Activated CD4-positive, alpha-beta T cell treated with anti-CD3 and anti-CD28 coated beads for 24 hours (primary cell): ENCODE measurements around the gene HLCS.

Experiments used
- DNase-seq, 2 donors: peaks; one replicate each; pipeline ENCODE4 v3.0.0-alpha.2; 2020; ENCODE audit warnings: low read depth in 2 of 2

The HLCS gene

DNA sequence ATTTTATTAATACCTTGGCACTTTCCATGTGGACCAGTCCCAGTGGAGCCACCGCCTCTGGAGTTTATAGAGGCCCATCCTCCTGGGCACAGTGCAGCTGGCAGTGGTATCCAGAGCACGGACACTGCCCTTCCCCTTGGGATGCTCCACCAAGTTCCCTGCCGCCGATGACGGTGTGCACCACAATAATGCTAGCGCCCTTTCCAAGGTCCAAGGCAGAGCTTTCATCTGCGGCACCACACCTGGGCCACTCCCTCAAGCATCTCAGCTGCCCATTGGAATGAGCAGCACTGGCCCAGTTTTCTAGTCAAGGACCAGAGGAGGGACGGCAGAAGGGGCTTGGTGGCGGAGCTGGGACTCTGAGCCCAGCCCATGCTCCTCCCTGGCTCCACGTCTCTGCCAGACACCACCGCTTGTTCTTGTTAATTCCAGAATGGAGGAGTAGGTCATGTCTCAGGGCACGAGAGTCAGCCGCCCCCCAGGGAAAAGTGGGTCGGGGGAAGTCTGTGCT lies 243.0 kb downstream of the HLCS start:
- DNase-seq: no peak

DNA sequence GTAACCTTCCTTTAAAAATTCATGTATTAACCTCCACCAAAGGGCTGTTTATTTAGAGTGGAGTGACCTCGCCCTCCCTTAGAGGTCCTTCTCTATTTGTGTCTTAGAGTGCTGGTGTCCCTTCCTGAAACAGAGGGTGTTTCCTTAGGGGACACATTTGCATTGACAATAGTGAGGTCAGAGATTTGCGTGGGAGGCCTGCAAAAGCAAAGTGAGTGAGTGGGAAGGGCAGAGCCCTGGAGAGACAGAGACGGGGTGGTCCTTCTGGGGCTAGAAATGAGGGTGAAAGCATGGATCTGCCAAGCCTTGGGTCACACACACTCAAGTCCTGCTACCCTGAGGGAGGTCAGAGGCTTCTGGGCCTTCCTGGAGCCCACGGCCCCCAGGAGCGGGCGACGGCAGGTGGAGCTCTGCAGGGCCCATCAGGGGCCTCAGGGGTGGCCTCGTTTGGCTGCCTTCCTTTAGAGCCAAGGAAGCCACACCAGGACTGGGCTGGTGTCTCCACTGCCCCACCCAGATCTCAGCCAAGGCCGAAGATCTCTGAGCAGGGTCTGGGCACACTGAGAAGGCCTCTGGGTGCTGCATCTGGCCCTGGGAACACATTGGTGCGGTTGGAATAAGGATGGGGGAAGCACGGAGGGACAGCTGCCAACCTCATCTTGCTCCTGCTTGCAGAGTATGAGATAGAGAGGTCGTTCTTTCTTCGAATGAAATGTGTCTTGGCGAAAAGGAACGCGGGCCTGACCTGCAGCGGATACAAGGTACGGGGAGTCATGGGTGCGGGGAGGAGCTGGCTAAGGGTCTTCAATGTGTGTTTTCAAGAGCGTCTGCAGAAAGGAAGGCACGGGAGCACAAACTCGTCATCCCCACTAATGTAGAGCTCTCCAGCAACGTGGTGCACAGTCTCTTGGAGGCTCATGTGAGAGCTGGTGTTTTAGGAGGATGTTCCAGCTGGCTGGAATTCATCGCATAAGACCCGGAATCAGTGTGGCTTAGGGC lies 243.8 kb downstream of the HLCS start:
- DNase-seq: no peak

DNA sequence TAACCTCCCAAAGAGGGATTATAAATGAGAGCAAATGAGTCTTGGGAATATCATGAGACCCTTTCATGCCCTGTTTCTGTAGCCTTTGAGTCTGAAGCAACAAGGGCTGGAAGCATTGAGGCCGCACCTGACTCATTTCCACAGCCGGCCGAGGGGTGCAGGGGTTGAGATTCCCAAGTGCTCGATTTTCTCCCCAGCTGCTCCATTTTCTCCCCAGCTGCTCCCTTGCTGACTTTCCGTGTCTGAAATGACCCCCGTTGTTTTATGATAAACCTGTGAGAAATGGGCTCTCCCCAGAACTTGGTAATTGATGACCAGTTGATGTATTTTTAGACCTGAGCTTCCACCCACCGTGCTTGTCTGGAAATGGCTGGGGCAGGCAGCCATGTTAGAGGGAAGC lies 244.7 kb downstream of the HLCS start:
- DNase-seq: no peak

DNA sequence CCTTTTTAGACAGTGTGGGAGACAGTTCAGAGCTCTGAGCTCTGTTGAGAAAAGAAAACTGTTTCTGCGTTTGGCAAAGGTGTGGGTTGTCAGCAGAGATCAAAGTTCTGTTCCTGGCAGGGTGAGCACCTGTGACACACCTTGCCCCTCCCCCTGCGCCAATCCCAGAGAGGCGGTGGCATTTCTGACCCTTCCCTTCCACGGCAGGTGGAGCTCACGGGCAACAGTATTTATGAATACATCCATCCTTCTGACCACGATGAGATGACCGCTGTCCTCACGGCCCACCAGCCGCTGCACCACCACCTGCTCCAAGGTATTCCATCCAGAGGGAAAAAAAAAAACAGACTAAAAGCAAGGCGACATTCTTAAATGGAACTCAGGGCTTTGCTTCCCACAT lies 246.9 kb downstream of the HLCS start:
- no peak for DNase-seq

DNA sequence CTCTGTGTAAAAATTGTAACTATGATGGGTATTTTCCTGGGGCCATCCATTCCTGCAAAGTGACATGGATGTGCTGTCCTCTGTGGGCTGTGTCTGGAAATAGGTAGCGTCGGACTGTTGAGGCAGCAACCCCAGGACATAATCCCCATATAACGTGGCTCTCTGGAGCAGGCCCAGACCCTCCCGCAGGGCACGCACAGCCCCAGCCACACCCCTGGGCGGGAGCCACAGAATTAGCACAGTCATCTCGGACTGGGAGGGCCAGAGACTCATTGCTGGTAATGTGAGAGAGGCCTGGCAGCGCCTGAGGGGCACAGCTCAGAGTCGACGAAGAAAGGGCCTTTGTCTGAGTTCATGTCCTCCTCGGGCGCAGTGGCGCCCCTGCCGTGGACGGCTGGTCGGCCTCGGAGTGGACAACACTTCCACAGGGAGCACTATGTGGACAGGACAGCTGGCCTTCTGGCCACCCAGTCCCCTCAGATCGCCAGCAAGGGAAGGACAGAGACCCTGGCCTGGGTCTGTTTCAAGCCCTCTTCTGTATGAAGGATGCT lies 247.4 kb downstream of the HLCS start:
- DNase-seq: no peak

DNA sequence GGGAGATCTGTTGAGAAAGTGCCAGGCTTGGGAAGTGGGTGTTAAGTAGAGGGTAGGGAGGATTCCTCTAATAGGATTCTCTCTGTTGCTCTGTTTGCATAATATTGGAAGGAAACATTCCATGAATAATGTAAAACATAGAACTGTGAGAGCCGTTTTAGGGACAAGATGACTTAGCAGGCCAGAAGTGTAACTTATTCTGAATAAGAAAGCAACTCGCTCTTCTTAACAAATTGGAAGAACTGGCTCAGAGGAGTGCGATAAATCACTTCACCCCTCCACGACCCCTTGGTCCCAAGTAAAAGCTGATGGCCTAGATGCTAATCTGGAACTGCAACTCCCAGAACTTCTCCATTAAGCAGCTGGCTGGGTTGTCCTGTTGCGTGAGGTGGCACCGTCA lies 248.5 kb downstream of the HLCS start:
- no peak for DNase-seq

DNA sequence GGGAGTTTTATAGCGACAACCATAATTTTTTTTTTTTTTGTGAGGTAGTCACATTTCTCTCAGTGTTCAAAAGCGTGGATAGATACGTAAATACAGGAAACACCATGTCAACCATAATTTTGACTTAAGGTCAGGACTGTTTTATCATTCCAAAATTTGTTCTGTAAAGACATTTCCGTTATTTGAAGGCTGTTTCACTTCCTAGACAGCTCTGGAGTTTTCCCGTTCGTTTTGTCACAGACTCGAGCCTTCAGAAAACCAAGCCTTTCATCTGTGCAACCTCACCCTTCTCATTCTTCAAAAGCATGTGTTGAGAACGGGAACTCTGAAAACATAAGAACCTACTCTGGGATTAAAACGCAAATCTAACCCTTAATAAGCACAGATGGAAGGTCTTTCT lies 249.6 kb downstream of the HLCS start:
- no peak for DNase-seq

DNA sequence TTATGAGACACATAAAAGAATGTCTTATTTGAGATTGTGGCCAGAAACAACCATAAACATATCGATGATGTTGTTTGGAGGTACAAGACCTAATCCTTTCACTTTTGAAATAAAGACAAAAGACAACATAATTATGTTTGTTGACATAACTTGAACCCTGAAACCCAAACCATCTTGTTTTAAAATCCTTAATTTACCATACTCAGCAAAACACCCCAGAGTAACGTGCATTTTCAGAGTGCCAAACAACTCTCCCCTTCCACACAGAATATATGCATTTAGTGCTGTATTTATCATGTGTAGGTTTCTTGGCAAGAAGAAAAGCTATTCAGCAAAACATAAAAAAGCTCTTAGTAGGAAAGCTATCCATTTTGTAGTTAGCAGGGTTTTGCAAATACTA lies 250.1 kb downstream of the HLCS start:
- DNase-seq: no peak

DNA sequence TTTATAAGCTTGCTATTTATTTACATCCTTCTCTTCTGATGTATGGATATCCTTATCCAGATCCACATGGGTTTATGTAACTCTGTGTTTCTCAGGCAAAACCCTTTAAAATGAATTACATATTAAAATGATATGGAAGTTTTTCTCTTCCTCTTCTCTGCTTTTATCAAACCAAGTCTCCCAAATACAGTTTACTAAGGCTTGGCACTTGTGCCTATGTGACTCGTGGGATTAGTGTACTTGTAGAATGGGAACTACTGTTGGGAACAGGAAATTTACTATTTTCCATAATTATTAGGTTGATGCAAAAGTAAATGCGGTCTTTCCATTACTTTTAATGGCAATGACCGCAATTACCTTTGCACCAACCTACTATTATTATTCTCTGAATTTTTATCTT lies 252.7 kb downstream of the HLCS start:
- no peak for DNase-seq

DNA sequence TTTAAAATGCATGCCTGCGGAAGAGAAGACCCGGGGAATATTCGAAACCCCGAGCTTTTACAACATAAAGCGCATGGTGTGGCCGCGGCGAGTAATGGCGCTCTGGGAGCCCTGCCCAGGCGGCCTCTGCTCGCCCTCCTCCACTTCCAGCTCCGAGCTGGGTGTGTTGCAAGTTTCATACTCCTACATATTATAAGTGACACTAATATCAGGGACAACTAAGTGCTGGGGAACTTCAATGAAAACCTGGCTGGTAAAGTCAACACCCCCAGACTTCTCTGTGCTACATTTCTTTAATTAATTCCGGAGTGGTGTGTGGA lies 255.8 kb downstream of the HLCS start:
- no peak for DNase-seq

DNA sequence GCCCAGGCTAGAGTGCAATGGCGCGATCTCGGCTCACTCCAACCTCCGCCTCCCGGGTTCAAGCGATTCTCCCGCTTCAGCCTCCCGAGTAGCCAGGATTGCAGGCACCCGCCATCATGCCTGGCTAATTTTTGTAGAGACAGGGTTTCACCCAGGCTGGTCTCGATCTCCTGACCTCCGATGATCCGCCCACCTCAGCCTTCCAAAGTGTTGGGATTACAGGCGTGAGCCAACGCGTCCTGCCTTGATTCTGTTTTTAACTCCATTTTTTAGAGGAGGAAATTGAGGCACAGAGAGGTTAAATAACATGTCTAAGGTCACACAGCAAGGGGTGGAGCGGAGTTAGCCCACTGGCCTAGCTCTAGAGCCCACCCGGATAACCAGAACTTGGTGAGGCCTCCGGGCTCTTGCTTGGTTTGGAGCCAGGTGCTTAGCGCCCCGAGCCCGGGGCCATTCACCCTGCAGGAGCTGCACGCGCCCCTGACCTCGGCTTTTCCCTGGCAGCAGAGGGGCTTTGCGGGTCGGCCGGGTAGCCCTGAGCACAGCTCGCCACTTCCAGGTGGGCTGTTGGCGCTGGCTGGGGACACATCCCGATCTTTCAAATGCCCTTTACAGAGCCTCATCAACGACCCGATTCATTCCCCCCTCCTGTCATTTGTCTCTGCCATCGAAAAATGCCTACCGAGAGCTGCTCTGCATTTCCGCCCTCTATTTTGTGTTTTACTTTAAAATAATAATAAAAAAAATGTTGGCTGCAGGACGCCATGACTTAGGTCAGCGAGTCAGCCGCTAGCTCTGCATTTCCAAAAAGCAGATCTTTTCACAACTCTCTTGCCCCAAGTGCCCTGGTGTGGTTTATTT lies 256.4 kb downstream of the HLCS start:
- no peak for DNase-seq

DNA sequence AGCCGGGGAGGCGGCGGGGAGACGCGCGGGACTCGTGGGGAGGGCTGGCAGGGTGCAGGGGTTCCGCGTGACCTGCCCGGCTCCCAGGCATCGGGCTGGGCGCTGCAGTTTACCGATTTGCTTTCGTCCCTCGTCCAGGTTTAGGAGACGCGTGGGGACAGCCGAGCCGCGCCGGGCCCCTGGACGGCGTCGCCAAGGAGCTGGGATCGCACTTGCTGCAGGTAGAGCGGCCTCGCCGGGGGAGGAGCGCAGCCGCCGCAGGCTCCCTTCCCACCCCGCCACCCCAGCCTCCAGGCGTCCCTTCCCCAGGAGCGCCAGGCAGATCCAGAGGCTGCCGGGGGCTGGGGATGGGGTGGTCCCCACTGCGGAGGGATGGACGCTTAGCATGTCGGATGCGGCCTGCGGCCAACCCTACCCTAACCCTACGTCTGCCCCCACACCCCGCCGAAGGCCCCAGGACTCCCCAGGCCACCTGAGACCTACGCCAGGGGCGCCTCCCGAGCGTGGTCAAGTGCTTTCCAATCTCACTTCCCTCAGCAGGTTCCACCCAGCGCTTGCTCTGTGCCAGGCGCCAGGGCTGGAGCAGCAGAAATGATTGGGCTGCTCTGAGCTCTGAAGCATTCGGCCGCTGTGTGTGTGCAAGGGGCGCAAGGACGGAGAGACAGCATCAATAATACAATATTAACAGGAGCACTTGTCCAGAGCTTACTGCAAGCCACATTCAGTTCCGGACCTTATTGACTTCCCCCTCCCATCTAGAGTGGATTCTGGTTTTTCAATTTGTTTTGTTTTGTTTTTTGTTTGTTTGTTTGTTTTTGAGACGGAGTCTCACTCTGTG lies 257.2 kb downstream of the HLCS start:
- no peak for DNase-seq

DNA sequence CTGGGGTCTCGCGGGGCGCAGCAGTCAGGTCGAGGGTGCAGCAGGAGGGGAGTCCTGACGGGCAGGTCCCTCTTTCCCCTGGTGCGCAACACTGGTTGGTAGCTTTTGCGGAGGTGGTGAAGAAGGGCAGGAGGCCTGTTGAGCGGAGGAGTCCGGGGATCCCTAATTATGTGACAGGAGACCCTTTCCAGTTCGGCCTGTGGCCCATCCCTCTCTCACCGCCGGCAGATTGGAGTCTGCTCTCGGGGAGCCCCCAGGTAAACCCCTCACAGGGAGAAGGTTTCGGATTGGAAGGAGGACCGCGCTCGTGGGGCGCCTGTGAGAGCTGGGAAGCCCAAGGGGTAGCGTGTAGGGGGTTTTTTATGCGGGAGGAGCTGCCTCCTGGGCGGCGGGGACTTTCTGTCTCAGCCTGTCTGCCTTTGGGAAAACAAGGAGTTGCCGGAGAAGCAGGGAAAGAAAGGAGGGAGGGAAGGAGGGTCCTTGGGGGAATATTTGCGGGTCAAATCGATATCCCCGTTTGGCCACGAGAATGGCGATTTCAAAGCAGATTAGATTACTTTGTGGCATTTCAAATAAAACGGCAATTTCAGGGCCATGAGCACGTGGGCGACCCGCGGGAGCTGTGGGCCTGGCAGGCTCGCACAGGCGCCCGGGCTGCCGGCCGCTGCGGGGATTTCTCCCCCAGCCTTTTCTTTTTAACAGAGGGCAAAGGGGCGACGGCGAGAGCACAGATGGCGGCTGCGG lies 258.0 kb downstream of the HLCS start:
- no peak for DNase-seq

DNA sequence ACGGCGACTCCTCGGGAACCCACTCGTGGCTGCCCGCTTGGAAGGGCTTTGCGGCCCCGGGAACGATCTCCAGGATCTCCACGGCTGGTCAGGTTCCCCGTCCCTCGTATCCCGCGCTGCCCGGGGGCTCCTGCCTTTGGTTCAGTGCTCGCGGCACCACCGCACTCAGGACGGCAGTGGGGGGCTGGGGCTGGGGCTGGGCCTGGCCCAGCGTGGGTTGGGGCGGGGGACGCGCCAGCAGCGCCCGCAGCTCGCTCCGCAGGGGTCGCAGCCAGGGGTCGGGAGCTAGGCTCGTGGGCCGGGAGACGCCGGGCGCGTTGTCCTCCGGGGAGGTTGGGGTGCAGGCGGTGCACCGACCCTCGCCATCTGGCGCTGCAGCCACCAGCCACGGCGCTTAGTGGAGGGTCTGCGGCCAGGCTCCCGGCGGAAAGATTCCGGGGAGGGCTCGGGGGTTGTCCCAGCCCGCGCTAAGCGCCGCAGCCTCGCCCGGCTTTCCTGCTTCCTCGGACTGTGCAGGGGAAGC lies 258.6 kb downstream of the HLCS start:
- DNase-seq: no peak

DNA sequence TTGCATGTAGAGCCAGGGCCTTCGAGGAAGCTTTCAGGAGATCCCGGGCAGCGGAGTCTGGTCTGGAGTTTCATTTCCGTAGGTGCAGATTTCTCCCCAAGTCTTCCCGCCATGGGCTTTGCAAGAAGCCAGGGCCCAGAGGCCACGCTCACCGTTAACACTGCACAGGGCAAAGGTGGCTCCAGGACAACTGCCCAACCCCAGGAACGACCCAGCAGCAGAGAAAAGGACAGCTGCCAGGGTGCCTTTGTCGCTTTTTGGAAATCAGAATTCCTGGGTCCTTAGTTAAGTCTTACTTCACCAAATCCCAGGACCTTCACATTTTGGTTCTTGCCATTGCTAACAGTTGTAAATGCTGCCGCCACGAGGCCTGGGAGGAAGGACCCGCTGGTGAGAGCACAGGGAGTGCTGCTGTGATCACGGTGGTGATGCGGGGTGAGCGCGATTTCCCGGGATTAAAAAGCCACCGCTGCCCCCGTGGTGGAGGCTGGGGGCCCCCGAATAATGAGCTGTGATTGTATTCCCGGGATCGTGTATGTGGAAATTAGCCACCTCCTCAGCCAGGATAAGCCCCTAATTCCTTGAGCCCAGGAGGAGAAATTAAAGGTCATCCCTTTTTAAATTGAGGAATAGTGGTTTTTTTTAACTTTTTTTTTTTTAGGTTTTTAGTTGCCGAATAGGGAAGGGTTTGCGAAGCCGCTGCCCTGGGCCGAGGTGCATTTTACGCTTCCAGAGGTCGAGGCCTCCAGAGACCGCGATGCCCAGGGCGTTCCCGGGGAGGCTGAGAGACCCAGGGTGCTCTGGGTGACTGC lies 259.3 kb downstream of the HLCS start:
- DNase-seq: no peak

DNA sequence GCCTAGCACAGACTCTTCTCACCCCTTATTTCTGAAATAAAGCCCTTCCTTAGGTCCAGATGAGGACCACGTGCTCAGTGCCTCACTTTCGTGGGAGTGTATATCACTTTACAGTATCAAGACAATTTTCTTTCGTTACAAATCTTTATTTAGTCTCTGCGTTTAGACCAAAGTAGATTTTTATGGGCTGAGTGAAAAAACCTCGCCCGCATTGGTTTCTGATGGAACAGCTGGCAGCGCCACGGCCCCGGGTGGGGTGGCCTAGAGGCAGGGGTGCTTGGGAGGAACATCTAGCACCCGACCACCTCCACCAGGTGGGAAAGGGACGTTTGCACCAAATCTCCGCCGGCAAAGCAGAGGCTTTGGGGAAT lies 260.0 kb downstream of the HLCS start:
- DNase-seq: no peak

DNA sequence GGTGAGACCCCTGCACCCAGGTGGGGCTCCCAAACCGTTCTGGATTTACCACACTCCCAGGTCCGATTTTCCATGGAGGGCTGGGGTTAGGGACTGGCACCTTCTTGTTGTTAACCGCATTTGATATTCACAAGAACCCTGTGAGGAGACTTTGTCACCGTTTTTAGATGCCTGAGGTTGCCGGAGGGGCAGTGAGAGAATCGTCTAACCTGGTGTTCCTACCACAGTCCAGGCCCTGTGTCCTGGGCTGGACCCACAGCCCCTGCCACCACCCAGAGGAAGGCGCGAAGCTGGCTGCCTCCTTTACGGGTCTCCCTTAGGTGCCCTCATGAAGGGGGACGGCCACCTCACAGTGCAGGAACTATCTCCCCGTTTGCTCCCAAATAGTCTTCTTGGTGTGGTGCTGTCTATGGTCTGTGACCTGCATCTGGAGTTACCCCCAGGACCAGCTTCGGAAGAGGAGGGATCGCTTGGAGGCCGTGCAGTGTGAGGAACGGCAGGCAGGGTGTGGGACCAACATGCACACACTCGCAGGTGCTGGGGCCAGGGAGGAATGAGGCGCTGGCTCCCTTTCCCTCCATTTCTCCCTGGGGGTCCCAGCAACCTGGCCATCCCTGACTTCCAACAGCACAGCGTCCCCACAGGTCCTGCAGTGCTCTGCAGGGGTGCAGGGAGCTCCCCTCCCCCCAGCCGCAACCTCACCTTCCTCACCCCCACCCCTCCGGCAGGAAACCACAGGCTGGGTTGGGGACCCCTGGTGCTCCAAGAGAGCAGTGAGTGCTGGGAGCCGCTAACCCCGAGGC lies 260.6 kb downstream of the HLCS start:
- DNase-seq: no peak

DNA sequence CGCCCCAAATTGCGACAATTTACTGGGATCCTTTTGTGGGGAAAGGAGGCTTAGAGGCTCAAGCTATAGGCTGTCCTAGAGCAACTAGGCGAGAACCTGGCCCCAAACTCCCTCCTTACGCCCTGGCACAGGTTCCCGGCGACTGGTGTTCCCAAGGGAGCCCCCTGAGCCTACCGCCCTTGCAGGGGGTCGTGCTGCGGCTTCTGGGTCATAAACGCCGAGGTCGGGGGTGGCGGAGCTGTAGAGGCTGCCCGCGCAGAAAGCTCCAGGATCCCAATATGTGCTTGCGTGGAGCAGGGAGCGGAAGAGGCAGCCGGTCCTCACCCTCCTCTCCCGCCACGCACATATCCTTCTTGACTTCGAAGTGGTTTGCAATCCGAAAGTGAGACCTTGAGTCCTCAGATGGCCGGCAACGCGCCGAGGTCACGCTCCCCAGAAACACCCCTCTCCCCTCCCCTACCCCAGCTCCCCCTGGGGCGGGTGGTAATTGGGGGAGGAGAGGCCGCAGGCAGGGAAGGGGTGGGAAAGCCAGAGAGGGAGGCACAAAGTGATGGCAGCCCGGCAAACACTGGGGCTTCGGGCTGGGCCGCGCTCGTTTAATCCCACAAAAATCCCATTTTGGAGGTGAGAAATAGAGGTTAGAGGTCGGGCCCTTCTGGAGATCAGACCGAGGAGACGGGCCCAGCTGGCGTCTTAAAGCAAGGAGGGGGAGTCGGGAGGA lies 261.4 kb downstream of the HLCS start:
- DNase-seq: no peak
